TTC549 (cell line): ENCODE results near the gene KDM6A.
"Not testable (repeated sequence)": the region's sequence is repeated elsewhere in the genome, so short reads cannot be mapped to it uniquely, and the experiment has no call there.

Source experiments
- FAIRE-seq: peaks from 2 replicates; lab custom pipeline; 2012; peaks lifted over from hg19 to GRCh38; lab: Jason Lieb, UNC

The KDM6A gene

DNA sequence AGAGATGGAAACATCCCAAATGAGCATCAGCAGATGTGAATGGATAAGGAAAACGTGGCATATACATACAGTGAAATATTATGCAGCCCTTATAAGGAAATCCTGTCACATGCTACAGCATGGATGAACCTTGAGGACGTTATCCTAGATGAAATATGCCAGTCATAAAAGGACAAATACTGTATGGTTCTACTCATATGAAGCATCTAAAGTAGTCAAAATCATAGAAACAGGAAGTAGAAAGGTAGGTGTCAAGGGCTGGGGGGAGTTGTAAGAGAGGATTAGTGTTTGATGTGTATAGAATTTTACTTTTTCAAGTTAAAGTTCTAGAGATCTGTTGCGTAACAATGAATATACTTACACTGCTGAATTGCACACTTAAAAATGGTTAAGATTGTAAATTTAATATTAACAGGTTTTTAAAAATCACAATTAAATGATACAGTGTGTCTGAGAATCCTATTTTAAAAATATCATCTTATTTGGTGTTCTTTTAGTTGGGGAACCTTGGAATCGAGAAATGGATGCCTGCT, 58.5 kb downstream of the KDM6A start:
- no peak for FAIRE-seq

DNA sequence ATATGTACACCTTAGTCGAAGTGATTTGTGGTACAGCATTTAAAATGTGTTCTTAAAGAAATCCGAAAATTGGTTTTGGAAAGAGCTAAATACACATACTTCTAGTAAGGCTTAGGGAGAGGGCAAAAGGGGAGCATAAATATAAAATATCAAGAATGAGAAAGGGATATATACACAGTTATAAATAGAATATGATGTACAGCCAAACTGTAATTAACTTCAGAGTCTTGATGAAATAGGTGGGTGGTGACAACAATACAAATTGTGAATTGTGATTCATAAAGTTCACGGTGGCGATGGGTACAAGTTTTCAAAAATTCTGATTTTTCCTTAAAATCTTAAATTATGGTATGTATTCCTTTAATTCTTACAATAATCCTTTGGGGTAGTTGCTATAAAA, 62.2 kb downstream of the KDM6A start:
- FAIRE-seq: no peak

DNA sequence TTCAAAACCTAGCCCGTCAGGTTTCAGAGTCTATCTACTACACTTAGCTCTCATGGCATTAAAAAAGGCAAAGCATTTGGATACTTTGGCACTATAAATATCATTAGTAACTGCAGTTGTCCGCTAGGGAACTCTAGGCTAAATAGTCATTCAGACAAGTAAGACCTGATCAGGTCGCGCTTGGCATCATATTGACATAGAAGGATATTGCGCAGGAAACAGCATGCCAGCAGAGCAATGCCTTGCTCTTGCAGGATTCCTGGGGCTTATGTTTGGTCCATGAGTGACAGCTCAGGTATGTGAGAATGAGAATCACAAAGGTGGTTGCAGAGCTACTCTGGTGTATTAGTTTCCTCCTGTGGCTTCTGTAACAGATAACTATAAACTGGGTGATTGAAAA, 62.7 kb downstream of the KDM6A start:
- no peak for FAIRE-seq

DNA sequence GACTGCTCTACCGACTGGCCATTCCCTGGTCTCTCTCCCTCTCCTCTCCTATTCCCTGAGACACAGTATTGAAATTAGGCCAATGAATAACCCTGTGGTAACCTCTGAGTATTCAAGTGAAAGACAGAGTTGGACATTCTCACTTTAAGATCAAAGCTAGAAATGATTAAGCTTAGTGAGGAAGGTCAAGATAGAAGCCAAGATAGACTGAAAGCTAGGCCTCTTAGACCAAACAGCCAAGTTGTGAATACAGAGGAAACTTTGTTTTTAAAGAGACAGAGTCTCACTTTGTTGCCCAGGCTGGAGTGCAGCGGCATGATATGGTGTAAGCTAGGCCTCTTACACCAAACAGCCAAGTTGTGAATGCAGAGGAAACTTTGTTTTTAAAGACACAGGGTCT, 64.6 kb downstream of the KDM6A start:
- FAIRE-seq: no peak

DNA sequence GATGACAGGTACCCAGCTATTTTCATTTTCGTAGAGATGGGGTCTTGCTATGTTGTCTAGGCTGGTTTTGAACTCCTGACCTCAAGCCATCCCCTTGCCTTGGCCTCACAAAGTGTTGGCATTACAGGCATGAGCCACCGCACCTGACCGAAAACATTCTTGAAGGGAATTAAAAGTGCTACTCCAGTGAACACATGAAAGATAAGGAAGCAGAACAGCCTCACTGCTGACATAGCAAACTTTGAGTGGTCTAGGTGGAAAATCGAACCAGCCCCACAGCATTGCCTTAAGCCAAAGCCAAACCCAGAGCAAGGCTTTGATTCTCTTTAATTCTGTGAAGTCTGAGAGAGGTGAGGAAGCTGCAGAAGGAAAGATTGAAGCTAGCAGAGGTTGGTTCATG, 65.1 kb downstream of the KDM6A start:
- FAIRE-seq: no peak

DNA sequence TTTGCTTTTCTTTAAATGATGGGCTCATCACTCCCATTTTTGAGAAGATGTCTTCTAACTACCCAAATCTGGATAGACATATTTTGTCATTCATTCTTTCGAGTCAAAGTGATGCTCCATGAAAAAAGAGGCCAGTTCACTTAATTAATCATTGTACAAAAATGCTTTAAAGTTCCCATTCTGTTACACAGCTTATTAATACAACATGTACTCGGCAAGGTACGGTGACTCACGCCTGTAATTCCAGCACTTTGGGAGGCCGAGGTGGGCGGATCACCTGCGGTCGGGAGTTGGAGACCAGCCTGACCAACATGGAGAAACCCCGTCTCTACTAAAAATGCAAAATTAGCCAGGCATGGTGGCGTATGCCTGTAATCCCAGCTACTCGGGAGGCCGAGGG, 67.6 kb downstream of the KDM6A start:
- not testable (repeated sequence) for FAIRE-seq

- no peak for FAIRE-seq
These were observed 70.0 kb downstream of the KDM6A start for GRCh38 chrX:44943007-44943406.

- FAIRE-seq: no peak
These were observed 71.9 kb downstream of the KDM6A start for GRCh38 chrX:44944894-44945293.

DNA sequence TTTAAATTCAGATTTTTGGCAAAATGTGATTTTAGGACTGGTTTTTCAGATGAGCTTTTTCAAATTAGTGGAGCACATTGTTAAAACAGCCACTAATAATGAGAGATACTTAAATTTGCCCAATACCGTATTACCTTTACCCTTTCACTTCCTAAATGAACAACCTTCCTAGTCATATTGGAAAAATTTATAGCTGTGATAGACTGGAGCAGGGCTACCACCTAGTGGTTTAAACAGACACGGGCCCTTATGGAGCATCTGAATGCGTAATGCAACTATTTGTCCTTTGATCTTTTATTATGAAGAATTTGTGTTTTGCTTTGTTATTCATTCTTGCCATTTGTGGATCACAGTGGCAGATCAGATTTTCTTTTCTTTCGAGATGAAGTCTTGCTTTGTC, 72.7 kb downstream of the KDM6A start:
- FAIRE-seq: no peak

DNA sequence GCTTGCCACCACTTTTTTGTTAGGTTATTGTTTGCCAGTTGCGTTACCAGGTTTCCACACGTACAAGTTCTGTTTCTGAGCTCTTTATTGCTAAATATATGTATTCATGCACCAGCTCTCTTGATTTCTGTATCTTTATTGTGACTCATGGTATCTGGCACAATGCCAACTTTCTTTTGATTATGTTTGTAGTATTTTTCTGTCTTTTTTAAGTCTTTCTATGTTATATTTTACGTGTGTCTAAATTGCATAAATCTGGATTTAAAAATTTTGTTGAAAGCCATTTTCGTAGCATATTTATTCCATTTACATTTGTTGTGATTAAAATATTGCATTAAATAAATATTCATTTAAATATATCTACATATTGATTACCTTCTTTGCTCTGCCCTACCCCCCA, 73.8 kb downstream of the KDM6A start:
- FAIRE-seq: no peak

GRCh38 chrX:44947995-44948394, 75.0 kb downstream of the KDM6A start:
- FAIRE-seq: no peak

DNA sequence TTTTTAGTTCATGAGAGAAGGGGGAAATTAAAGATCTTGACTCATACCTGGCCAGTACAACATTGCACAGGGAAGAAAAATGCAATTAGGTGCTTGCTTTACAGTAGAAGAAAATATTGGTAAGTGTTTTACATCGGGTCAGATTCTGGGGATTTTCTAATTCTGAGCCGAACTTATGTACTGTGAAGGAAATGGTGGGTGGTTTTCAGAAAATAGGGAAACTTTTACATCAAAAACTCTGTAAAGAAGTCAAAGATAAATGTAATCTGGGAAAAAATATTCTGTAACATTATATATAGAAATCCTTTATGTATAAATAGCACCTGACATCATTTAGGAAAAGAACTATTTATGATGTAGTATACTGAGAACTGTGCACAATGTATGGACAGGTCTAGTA, 75.4 kb downstream of the KDM6A start:
- FAIRE-seq: no peak

GRCh38 chrX:44949125-44949524, 76.1 kb downstream of the KDM6A start:
- FAIRE-seq: no peak

DNA sequence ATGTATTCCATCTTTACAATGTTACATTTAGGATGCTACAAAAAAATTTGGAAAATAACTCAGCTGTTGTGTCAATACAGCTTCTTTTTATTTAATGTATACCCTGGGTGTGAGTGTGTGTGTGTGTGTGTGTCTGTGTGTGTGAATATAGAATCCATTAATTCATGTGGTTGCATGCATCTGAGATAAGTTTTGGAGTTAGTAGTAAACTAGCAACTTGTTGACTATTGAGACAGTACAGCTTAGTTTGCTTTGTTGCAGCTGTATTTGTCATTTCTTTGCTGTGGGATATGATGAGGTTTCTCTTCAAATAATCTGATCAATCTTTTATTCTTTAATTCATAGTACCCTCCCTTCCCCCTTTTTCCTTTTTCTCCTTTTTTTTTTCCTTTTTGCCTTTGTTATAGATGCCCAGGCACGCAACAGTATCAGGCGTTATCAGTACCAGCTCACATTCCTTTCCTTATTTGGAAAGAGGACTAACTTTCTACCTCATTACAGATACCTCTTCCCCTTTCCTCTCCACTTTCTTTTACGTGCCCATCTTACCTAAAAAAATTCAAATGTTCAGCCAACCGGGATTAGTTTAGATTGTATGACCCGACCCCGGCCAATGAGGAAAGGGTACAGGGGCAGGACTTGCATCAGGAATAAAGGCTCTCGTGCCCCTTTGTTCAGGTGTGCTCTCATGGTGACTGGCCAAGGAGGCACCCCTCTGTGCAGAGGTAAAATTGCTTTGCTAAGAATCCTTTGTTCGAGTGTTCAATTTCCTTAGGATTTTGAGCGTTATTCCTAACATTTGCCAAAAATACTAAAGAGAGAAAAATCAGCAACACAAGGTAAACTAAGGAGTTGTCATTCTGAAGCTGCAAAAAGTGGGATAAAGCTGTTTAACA, 77.7 kb downstream of the KDM6A start:
- not testable (repeated sequence) for FAIRE-seq

GRCh38 chrX:44951572-44952067, 78.6 kb downstream of the KDM6A start:
- FAIRE-seq: no peak

- FAIRE-seq: no peak
These were observed 79.5 kb downstream of the KDM6A start for GRCh38 chrX:44952329-44953027.

- no peak for FAIRE-seq
These were observed 80.9 kb downstream of the KDM6A start for GRCh38 chrX:44953734-44954502.

GRCh38 chrX:44954562-44954961, 81.6 kb downstream of the KDM6A start:
- FAIRE-seq: no peak

GRCh38 chrX:44957848-44958247, 84.9 kb downstream of the KDM6A start:
- no peak for FAIRE-seq

- no peak for FAIRE-seq
These were observed 85.5 kb downstream of the KDM6A start for GRCh38 chrX:44958480-44958879.

DNA sequence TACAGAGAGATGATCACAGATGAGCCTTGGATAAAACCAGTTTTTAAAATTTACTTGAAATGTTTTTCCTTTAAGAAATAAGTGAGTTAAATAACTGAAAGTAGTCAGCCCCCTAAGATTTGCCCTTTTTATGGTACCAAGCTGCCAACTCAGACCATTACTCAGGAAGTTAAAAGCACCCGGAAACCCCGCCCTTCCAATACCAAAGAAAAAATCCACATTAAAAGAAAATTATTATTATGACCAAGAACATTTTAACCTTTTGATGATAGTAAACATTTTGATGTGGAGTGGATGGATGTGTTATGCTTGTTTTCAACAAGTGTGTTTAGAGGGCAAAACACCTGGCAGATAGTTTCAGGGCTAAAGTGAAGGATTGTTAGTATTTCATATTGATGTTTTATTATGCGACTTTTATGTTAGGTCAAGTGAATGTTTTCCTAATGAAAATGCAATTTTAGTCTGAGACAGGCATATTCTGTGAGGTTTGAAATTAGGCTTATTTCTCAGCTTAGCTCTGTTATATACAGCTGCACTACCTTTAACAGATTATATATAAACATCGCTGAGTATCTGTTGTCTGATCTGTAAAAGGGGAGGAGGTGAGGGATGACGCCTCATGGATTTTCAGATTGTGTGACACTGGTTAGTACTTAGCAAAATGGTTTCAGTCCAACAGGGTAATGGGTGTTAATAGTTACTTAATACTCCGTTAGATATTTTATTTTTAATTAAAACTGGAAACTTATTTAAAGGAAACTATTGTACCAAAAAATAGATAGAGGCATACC, 89.0 kb downstream of the KDM6A start:
- no peak for FAIRE-seq

GRCh38 chrX:44962944-44963343, 90.0 kb downstream of the KDM6A start:
- FAIRE-seq: no peak
